Upper lobe of left lung (tissue), 6 donors: Measurements from ENCODE around the gene MXI1. TPM values are rescaled to one million over a fixed set of nuclear protein-coding genes. Genes with fewer than 3 reads are reported as not detected.
A peak's percentile ranks its signal among the peaks of the same experiment; 100 is the strongest.
"Not testable (repeated sequence)": the region's sequence is repeated elsewhere in the genome, so short reads cannot be mapped to it uniquely, and the experiment has no call there.

Experiments used
- ATAC-seq, 2 donors: fragments of 200-7000 bp; cut with Tn5 transposase; one replicate each; pipeline ENCODE4 v1.9.1; 2022; ENCODE audit warnings: mild to moderate bottlenecking in 2 of 2, moderate library complexity in 2 of 2; ENCODE audit not compliant: low FRiP score in 2 of 2
- DNase-seq, 2 donors: peaks; one replicate each; pipeline ENCODE4 v3.0.0-alpha.2; 2019 to 2020
- H3K27ac ChIP-seq, 4 donors: fragments of 200-600 bp; sonication (generic); one replicate each; pipeline ENCODE4 v1.5.1; 2016 to 2019
- H3K27me3 ChIP-seq, 4 donors: fragments of 200-600 bp; sonication (generic); one replicate each; pipeline ENCODE4 v1.5.1; 2017 to 2019
- H3K36me3 ChIP-seq, 4 donors: fragments of 200-600 bp; sonication (generic); one replicate each; pipeline ENCODE4 v1.5.1; 2016 to 2019
- H3K4me1 ChIP-seq, 4 donors: fragments of 200-600 bp; sonication (generic); one replicate each; pipeline ENCODE4 v1.5.1; 2018 to 2019
- H3K4me3 ChIP-seq, 4 donors: fragments of 200-600 bp; sonication (generic); one replicate each; pipeline ENCODE4 v1.5.1; 2017 to 2019; ENCODE audit warnings: mild to moderate bottlenecking in 2 of 4, moderate library complexity in 1 of 4
- H3K9me3 ChIP-seq, 4 donors: fragments of 200-600 bp; sonication (generic); one replicate each; pipeline ENCODE4 v1.5.1; 2018 to 2019
- CTCF ChIP-seq, 6 experiments: fragments of 450-650 bp in 4 of 6; fragments of 200-600 bp in 2 of 6; sonication (generic) in 2 of 6; IDR thresholded peaks; one replicate each; pipeline ENCODE4 v1.5.1; 2016 to 2019; ENCODE audit warnings: antibody characterized with exemption in 6 of 6
- EP300 ChIP-seq, 4 donors: sonication (generic); formaldehyde crosslinking; IDR thresholded peaks; one replicate each; pipeline ENCODE4 v1.5.1; 2017; ENCODE audit warnings: antibody characterized with exemption in 4 of 4, control low read depth in 2 of 4
- POLR2A ChIP-seq, 4 donors: fragments of 450-650 bp; IDR thresholded peaks; one replicate each; pipeline ENCODE4 v1.5.1; 2016 to 2017; ENCODE audit warnings: antibody characterized with exemption in 4 of 4, mild to moderate bottlenecking in 2 of 4
- POLR2AphosphoS5 ChIP-seq, 2 donors: sonication (generic); formaldehyde crosslinking; IDR thresholded peaks; one replicate each; pipeline ENCODE4 v1.5.1; 2017; ENCODE audit warnings: antibody characterized with exemption in 2 of 2
- WGBS, 2 donors: methylation state at CpG; one replicate each; pipeline ENCODE4 v1.1.5; 2017 to 2018; 5-methylcytosine and 5-hydroxymethylcytosine counted together
- total RNA-seq, 6 donors: library from RNA; depleted of rRNA in 4 of 6; stranded (reverse); fragments of >200 nt in 4 of 6; gene quantifications; one replicate each; pipeline versions ENCODE4 v1.1.0 to v1.2.1, GENCODE V29; 2016 to 2021
- donor health status: DM: no; HTN: no; CAD: no; lungs with moderate emphysema.
- donor health status: DM: no; HTN: yes; CAD: no; lungs with severe emphysema.

MXI1 gene
- total RNA-seq, 6 donors from 2014 or later = 27.7 to 90.1 (median 45.2) TPM

GRCh38 chr10:110190170-110190569 is 17.2 kb upstream of the MXI1 start:
- Histone ChIP-seq H3K9me3 (no peaks in the 10 kb centered on the region), H3K36me3 (no peaks in the 10 kb centered on the region), H3K27ac (no peak overlapping the region), H3K4me3 (no peak overlapping the region), H3K4me1 (no peaks in the 10 kb centered on the region), H3K27me3 (no peaks in the 10 kb centered on the region)
- TF ChIP-seq POLR2A (IDR thresholded peaks at IDR 0.05) = no peak
- no peak for TF ChIP-seq POLR2AphosphoS5 (IDR thresholded peaks at IDR 0.05)
- TF ChIP-seq CTCF (IDR thresholded peaks at IDR 0.05) = no peak
- TF ChIP-seq EP300 (IDR thresholded peaks at IDR 0.05) = no peak
- WGBS, 2 donors = 88 to 96% methylated on average over 3 of the region's 3 CpGs
- ATAC-seq (no peak), DNase-seq (no peak)

- Histone ChIP-seq H3K27me3 (no peaks in the 10 kb centered on the region), H3K36me3 (no peaks in the 10 kb centered on the region), H3K4me1 (no peaks in the 10 kb centered on the region), H3K4me3 (no peak overlapping the region), H3K9me3 (no peaks in the 10 kb centered on the region), H3K27ac (no peak overlapping the region)
- ATAC-seq = peak in 1 of 2 donors; percentile 24
- DNase-seq = no peak
- 72% methylated on average over 4 of the region's 4 CpGs for WGBS, 2 donors
- no peak for TF ChIP-seq EP300 (IDR thresholded peaks at IDR 0.05)
- no peak for TF ChIP-seq CTCF (IDR thresholded peaks at IDR 0.05)
- TF ChIP-seq POLR2AphosphoS5 (IDR thresholded peaks at IDR 0.05) = no peak
- no peak for TF ChIP-seq POLR2A (IDR thresholded peaks at IDR 0.05)
Measured at GRCh38 chr10:110192552-110192951, 14.9 kb upstream of the MXI1 start.

GRCh38 chr10:110200503-110200902 is 6.9 kb upstream of the MXI1 start:
- 56 to 65% methylated on average over 3 of the region's 3 CpGs for WGBS, 2 donors
- peaks cover 0 to 8% (median 0%) of the 10 kb centered on the region in 4 donors for H3K4me1 ChIP-seq
- H3K27ac ChIP-seq = no peak overlapping the region
- no peaks in the 10 kb centered on the region for H3K9me3 ChIP-seq
- TF ChIP-seq EP300 (IDR thresholded peaks at IDR 0.05) (no peak), CTCF (IDR thresholded peaks at IDR 0.05) (no peak), POLR2AphosphoS5 (IDR thresholded peaks at IDR 0.05) (no peak), POLR2A (IDR thresholded peaks at IDR 0.05) (no peak)
- ATAC-seq (no peak), DNase-seq (no peak)
- H3K36me3 ChIP-seq = no peaks in the 10 kb centered on the region
- no peaks in the 10 kb centered on the region for H3K27me3 ChIP-seq
- no peak overlapping the region for H3K4me3 ChIP-seq

GRCh38 chr10:110201046-110201445 is 6.4 kb upstream of the MXI1 start:
- DNase-seq, H3K27me3 ChIP-seq, H3K4me1 ChIP-seq, H3K9me3 ChIP-seq, H3K36me3 ChIP-seq, H3K4me3 ChIP-seq, H3K27ac ChIP-seq, ATAC-seq: not testable (repeated sequence)
- WGBS, 2 donors = 85 to 90% methylated on average over 8 of the region's 8 CpGs

GRCh38 chr10:110203500-110204455 is 3.6 kb upstream of the MXI1 start:
- H3K27me3 ChIP-seq = no peaks in the 10 kb centered on the region
- 84 to 90% methylated on average over 8 of the region's 8 CpGs for WGBS, 2 donors
- H3K4me1 ChIP-seq = peaks cover 0 to 21% (median 5%) of the 10 kb centered on the region in 4 donors
- peak in 1 of 2 donors; percentile 5 for ATAC-seq
- no peak overlapping the region for H3K27ac ChIP-seq
- H3K9me3 ChIP-seq = no peaks in the 10 kb centered on the region
- no peaks in the 10 kb centered on the region for H3K36me3 ChIP-seq
- no peak overlapping the region for H3K4me3 ChIP-seq
- TF ChIP-seq POLR2A (IDR thresholded peaks at IDR 0.05) (no peak), EP300 (IDR thresholded peaks at IDR 0.05) (no peak), POLR2AphosphoS5 (IDR thresholded peaks at IDR 0.05) (no peak), CTCF (IDR thresholded peaks at IDR 0.05) (no peak)
- no peak for DNase-seq
